ENCODE results near the gene DTNB.

DNA sequence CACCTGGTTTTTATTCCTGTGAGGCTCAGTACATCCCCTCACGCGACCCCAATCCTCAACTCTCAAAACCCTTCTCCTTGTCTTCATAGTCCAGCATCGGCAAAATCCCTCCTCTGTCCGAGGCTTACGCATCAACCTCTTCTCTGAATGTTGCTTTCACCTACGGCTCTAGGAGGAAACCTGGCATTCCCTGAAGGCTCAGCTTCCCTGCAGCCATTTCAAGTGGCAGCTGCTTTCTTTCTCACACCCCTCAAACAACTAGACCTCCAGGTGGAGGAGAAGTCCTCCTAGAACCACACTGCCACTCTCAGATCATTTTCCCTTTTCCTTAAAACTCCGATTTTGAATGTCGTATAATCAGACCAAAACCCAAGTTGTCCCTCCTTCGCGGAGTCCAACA lies 114.2 kb downstream of the DTNB start:
- TF ChIP-seq EP300 (IDR thresholded peaks at IDR 0.05) = no peak
- no peak for TF ChIP-seq POLR2A (IDR thresholded peaks at IDR 0.05)
- TF ChIP-seq CTCF (IDR thresholded peaks at IDR 0.05) = no peak
